ENCODE measurements around the gene TMCC3.
A peak's percentile ranks its signal among the peaks of the same experiment; 100 is the strongest.

Gene TMCC3

GRCh38 chr12:94671917-94672316 lies 21.6 kb upstream of the TMCC3 start:
- peak; percentile 24 for DNase-seq

GRCh38 chr12:94670898-94671297 lies 20.5 kb upstream of the TMCC3 start:
- DNase-seq: no peak

DNA sequence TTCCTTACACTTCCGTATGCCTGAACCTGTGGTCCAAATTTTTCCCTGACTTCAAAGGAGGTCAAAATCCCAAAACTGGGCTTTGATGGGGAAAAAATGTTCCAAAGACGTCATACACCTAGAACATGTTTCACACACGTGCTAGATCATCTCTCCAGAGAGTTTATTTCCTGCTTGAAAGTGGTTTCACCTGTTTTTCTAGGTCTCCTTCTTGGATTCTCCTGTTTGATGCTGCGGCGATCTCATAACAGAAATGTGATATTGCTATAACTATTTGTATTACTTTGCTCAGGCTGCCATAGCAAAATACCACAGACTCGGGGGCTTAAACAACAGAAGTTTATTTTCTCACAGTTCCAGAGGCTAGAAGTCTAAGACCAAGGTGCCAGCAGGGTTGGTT lies 19.7 kb upstream of the TMCC3 start:
- DNase-seq: no peak

GRCh38 chr12:94667031-94667540 lies 16.7 kb upstream of the TMCC3 start:
- no peak for DNase-seq

DNA sequence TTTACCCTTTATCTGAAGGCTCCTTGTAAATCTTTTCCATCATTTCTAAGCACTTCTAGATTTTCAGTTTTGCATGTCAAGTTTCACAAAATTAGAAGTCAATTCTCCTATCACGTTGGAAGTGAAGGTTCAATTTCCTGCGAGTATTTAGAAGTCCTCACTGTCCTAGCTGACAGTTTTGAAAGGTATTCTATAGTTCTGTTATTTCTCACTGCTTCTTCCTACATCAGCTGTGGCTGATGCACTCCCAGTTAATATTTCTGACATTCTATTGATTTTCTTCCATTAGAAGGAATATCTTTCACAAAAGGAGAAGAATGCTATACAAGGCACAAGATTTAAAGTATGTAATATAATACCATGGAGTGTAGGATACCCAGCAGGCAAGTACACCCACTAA lies 15.8 kb upstream of the TMCC3 start:
- no peak for DNase-seq

DNA sequence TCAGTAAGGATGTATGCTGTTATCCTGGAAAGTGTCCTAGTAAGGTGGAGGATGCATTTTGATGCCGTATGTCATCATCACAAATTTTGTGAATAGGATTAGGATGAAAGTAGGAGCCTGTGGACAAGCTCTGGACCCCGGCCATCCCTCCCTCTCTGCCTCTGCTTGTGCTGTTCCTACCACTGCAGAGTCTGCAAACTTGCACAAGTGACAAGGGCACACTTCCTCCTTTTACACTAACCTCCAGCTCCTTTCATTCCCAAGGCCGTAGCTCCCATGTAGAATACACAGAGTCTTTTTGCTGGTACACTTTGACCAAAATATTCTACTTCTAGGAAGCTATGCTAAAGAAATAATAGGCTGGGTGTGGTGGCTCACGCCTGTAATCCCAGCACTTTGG lies 13.3 kb upstream of the TMCC3 start:
- DNase-seq: no peak

DNA sequence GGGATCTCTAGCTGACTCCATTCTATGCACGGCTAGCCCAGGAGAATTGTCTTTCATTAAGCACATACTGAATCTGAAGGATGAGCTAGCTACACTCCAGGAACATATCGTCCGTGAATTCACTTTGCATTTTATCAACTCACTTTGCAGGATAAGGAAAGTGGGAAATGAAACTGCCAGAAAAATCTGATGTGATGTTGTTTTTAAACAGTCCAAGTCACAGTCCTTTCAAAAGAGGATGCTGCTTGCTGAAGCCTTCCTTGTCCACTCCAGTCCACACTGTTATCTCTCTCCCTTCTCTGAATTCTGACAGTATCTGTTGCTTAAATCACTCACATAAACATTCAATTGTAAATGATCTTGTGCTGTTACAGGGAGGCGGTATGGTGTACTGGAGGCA lies 12.7 kb upstream of the TMCC3 start:
- DNase-seq: no peak

GRCh38 chr12:94660436-94660835 lies 10.1 kb upstream of the TMCC3 start:
- DNase-seq: no peak

GRCh38 chr12:94659346-94659930 lies 9.1 kb upstream of the TMCC3 start:
- DNase-seq: no peak

DNA sequence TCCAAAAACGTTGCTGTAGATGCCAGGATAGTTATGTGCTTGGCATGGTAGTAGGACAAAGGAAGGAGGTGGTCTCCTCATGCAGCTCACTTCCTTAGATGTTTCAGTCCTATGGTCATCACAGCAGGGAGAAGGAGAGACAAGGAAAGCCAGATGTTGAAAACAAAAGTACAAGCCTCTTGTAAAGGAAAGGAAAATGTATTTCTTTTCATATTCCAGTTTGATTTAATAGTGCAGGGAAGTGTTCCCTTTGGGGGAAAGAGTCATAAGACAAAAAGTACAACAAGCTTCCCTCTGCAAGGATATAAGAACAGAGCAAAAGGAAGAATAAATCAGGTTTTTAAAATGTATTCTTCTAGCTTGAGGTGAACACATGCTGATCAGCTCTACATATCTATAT lies 8.6 kb upstream of the TMCC3 start:
- DNase-seq: no peak

GRCh38 chr12:94656556-94656955 lies 6.2 kb upstream of the TMCC3 start:
- DNase-seq: no peak

DNA sequence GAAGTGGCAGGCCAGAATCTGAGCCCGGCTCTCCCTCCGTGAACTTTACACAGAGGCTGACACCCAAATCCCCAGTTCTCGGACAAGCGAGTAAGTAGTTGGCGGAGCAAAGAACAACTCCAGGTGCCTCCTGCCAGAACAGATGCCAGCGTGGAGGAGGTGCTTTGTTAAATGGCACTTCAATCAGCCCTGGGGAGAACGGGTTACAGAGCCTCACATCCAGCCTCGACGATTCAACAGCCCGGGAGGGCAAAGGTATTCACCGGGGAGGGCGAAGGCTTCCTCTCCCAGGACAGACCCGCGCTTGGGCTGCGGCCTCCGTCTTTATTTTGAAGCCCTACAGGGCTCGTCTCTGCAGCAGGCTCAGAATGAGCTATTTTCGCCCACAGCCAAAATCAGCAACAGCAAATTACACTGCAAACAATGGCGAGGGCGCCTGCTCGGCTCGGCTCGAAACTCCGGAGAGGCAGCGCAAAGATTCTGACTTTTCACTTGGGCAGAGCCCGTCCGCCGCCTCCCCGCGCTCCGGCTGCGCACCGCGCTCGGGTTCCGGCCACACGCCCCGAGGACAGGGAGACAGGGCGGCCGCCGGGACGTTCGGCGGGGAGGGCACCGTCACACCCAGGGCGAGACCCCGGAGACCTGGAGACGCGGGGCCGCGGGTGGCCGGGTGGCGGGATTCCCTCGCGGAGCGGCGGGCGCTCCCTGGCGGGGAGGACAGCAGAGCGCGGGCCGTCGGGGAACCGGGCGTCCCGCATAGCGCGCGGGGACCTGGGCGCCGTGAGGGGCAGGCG lies 811 bp downstream of the TMCC3 start:
- DNase-seq: no peak

GRCh38 chr12:94648578-94648977 lies 1.8 kb downstream of the TMCC3 start:
- no peak for DNase-seq

- no peak for DNase-seq
These were observed 6.0 kb downstream of the TMCC3 start for GRCh38 chr12:94644141-94644979.

DNA sequence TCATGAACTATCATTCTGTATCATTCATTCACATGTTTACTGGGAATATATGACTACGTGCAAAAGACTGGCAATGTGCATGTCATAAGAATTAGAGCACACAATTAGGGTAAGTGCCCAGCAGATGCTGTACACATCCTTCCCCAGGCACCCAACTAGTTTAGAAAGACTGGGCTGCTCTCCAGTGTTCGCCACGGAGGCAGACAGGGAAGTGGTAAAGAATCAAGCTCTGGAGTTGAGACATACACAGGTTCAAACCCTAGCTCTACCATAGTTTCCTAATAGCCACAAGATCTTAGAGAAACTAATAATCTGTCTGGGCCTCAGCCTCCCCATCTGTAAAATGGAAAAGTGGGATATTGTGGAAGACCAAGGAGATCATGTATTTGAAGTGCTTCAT lies 6.8 kb downstream of the TMCC3 start:
- no peak for DNase-seq

GRCh38 chr12:94641283-94641682 lies 9.1 kb downstream of the TMCC3 start:
- no peak for DNase-seq

DNA sequence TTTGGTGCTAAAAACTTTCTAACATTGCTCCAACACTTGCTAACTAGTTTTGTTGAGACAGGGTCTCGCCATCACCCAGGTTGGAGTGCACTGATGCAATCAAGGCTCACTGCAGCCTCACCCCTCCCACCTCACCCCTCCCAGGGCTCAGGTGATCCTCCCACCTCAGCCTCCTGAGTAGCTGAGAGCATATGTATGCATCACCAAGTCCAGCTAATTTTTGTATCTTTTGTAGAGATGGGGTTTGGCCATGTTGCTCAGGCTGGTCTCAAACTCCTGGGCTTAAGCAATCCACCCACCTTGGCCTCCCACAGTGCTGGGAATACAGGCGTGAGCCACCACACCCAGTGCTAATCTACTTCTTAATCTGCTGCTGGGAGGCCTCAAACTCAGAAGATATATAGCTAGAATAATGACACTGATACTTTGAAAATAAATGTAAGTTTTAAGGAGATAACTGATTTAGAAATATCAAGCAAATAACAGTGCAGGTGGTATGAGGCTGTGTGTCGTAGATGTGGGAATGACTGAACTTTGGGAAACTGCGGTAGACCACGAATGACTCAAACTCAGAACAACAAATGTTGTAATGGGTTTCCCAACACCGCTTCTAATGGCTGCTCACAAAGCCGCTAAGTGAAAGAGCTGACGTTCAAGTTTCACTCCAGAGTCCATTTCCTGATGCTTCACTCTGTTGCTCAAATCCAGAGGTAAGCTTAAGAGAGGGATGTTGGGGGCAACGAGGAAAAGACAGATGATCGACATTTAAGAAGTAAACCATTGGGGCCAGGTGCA lies 10.0 kb downstream of the TMCC3 start:
- DNase-seq: no peak

DNA sequence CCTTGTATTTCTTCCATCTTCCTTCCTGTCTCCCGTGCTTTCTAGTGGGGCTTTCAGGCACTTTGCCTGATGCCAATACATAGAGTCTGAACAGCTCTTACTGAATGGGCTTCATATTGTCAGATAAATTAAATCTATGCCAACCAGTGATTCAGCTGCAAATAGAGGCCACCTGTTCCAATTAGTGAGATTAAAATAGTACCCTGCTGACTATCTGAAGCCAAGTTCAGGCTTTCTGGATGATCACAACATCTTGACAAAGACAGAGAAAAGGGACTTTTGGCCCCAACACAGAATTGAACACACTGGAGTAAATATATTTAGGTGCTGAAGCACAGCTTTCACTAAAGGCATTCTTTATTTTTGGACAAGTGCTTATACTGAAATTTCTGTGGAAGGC lies 11.8 kb downstream of the TMCC3 start:
- no peak for DNase-seq

GRCh38 chr12:94637390-94638113 lies 12.8 kb downstream of the TMCC3 start:
- DNase-seq: no peak

DNA sequence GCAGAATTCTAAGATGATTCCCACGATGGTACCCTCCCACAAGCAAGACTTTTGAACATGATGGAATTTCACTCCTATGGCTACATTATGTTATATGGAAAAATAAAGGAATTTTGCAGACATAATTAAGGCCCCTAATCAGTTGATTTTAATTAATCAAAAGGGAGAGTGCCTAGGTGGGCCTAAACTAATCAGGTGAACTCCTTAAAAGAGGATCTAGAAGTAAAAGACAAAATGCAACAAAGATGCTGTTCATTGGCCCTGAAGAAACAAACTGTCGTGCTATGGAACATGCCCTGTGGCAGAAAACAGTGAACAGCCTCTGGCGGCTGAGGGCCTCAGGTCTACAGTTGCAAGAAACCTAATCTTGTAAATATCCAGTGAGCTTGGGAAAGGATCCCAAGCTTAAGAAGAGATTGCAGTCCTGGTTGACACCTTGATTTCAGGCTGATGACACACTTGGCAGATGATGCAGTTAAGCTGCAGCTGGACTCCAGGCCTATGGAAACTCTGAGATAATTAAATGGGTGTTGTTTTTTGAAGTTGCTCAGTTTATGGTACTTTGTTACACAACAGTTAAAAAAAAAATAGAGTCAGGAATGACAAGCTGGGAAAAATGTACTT lies 13.8 kb downstream of the TMCC3 start:
- DNase-seq: no peak

- no peak for DNase-seq
These were observed 15.6 kb downstream of the TMCC3 start for GRCh38 chr12:94634717-94635116.

DNA sequence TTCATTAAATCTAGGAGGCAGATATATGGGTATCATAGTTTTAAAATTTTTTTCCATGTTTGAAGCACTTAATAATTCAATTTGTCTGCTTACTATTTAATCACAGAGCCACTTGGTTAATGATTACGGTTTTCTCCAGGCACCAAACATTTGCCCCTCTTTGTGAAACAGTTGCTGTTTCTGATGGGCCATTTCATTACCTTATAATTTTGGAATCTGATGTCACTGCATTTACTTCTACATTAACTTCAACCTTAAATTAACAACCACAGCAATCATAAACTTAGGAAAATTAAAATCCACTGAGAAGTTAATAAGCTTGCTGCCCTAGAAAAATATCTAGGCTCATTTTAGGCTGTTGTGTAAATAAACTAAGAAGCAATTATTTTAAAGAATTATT lies 17.0 kb downstream of the TMCC3 start:
- DNase-seq: no peak

All from DMS79 (cell line).